Activated CD4-positive, alpha-beta T cell treated with anti-CD3 and anti-CD28 coated beads, Interleukin-2, amount 10 ng/mL, durations not matched to agents 7 days and 5 days (primary cell): ENCODE measurements around the gene DMXL1. TPM values are rescaled to one million over a fixed set of nuclear protein-coding genes. Genes with fewer than 3 reads are reported as not detected.
"Not testable (repeated sequence)": the region's sequence is repeated elsewhere in the genome, so short reads cannot be mapped to it uniquely, and the experiment has no call there.

Experiments used
- CTCF ChIA-PET: fragments of 350-600 bp; sonication (Branson Sonifier 250); formaldehyde crosslinking; loops from one replicate; lab custom pipeline; 2021; ENCODE audit warnings: antibody characterized with exemption; lab: Charles Lee
- POLR2A ChIA-PET: fragments of 350-600 bp; sonication (Branson Sonifier 250); formaldehyde crosslinking; loops from one replicate; lab custom pipeline; 2021; ENCODE audit warnings: antibody characterized with exemption; lab: Charles Lee
- DNase-seq: peaks from one replicate; pipeline ENCODE4 v3.0.0-alpha.2; 2020
- H3K27ac Mint-ChIP-seq: one replicate; pipeline ENCODE4 v1.8.0; 2021; ENCODE audit warnings: mild to moderate bottlenecking, moderate library complexity, mixed read lengths
- H3K27me3 Mint-ChIP-seq: one replicate; pipeline ENCODE4 v1.8.0; 2021; ENCODE audit warnings: mixed read lengths
- H3K36me3 Mint-ChIP-seq: one replicate; pipeline ENCODE4 v1.8.0; 2021; ENCODE audit warnings: low read depth, mixed read lengths
- H3K4me1 Mint-ChIP-seq: one replicate; pipeline ENCODE4 v1.8.0; 2021; ENCODE audit warnings: mixed read lengths
- H3K4me3 Mint-ChIP-seq: one replicate; pipeline ENCODE4 v1.8.0; 2021; ENCODE audit warnings: mild to moderate bottlenecking, moderate library complexity, mixed read lengths
- H3K9me3 Mint-ChIP-seq: one replicate; pipeline ENCODE4 v1.8.0; 2021; ENCODE audit warnings: mixed read lengths
- total RNA-seq, 2 experiments: library from RNA; stranded (reverse); gene quantifications; one replicate each; pipeline ENCODE4 v1.2.3, GENCODE V29; 2021

DMXL1 gene
- total RNA-seq, 2 experiments from 2014 or later, result 28.4 to 29.3 TPM

- ChIA-PET CTCF (no interaction called here), POLR2A (no interaction called here)
- H3K4me3 Mint-ChIP-seq, result no peak overlapping the region
- peaks cover 55% of the 10 kb centered on the region for H3K36me3 Mint-ChIP-seq
- no peaks in the 10 kb centered on the region for H3K4me1 Mint-ChIP-seq
- H3K27me3 Mint-ChIP-seq, result no peaks in the 10 kb centered on the region
- DNase-seq, result no peak
- no peak overlapping the region for H3K27ac Mint-ChIP-seq
- H3K9me3 Mint-ChIP-seq, result peaks cover 25% of the 10 kb centered on the region
Measured at GRCh38 chr5:119136666-119137318, 65.9 kb downstream of the DMXL1 start.

- peaks cover 39% of the 10 kb centered on the region for H3K36me3 Mint-ChIP-seq
- H3K27ac Mint-ChIP-seq, result no peak overlapping the region
- ChIA-PET POLR2A (no interaction called here), CTCF (no interaction called here)
- H3K9me3 Mint-ChIP-seq, result peaks cover 6% of the 10 kb centered on the region
- H3K4me3 Mint-ChIP-seq, result no peak overlapping the region
- no peaks in the 10 kb centered on the region for H3K27me3 Mint-ChIP-seq
- DNase-seq, result no peak
- no peaks in the 10 kb centered on the region for H3K4me1 Mint-ChIP-seq
Measured at GRCh38 chr5:119153629-119154028, 82.7 kb downstream of the DMXL1 start.

DNA sequence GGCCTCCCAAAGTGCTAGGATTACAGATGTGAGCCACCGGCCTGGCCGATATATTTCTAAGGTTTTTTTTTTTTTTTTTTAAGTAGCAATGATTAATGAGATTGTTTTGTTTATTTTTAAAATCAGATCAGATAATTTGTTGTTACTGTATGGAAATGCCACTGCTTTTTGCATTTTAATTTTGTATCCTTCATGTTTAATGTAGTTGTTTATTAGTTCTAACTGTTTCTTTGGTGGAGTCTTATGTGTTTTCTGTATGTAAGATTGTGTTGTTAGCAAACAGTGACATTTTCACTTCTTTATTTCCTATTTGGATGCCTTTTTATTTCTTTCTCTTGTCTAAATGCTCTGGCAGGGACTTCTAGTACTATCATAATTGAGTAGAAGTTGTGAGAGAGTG lies 87.3 kb downstream of the DMXL1 start:
- CTCF ChIA-PET, result no interaction called here
- no peaks in the 10 kb centered on the region for H3K4me1 Mint-ChIP-seq

DNA sequence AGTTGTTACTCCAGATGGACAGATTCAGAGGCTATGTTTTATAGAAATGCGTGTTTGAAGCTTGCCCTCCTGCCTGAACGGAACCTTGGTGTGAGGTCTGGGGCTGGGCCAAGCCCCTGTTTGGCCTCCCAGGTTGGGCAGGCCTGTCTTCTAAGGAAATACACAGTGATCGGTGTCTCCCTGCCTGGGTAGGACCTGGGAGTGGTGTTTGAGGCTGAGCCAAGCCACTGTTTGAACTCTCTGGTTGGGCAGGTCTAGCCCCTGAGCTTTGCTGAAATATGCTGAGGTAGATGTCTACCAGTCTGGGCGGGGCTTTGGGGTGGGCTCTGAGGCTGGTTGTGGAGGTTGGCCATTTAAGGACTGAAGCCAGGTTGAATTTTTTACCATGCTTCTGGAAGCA lies 90.5 kb downstream of the DMXL1 start:
- peaks cover 36% of the 10 kb centered on the region for H3K36me3 Mint-ChIP-seq
- CTCF ChIA-PET, result interaction anchor here (0.8 kb wide), 1 partner anchor 173 kb away, joined by 3 read pairs; the partner anchor contains the start of gene DTWD2
- POLR2A ChIA-PET, result no interaction called here
- H3K4me3 Mint-ChIP-seq, result no peak overlapping the region
- H3K9me3 Mint-ChIP-seq, result peaks cover 4% of the 10 kb centered on the region
- H3K4me1 Mint-ChIP-seq, result no peaks in the 10 kb centered on the region
- H3K27me3 Mint-ChIP-seq, result no peaks in the 10 kb centered on the region
- no peak for DNase-seq
- no peak overlapping the region for H3K27ac Mint-ChIP-seq

More for the DNA sequence above, 87.3 kb downstream of the DMXL1 start:
- H3K27me3 Mint-ChIP-seq, result no peaks in the 10 kb centered on the region
- no peak overlapping the region for H3K27ac Mint-ChIP-seq
- H3K9me3 Mint-ChIP-seq, result peaks cover 7% of the 10 kb centered on the region
- POLR2A ChIA-PET, result no interaction called here
- no peak overlapping the region for H3K4me3 Mint-ChIP-seq
- DNase-seq, result no peak
- peaks cover 35% of the 10 kb centered on the region for H3K36me3 Mint-ChIP-seq

DNA sequence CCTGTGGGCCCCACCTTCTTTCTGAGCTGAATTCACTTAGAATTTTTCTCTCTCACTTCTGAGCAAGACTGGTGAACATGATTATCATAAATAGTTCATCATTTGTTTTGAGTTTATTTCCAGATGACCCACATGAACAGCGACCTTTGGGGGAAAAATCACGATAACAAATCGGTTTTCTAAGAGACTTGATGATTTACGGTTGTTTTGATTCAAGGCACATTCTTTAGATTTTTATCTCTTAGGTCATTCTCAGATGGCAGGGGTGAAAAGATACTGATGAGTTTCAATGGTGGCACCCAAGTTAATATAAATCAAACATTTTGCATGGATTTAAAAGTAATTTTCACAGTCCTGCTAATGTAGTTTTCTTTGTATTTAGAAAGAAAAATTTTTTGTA lies 95.1 kb downstream of the DMXL1 start:
- no peak overlapping the region for H3K27ac Mint-ChIP-seq
- CTCF ChIA-PET, result no interaction called here
- peaks cover 27% of the 10 kb centered on the region for H3K36me3 Mint-ChIP-seq
- H3K4me3 Mint-ChIP-seq, result no peak overlapping the region
- DNase-seq, result no peak
- H3K9me3 Mint-ChIP-seq, result no peaks in the 10 kb centered on the region
- H3K4me1 Mint-ChIP-seq, result peaks cover 3% of the 10 kb centered on the region
- POLR2A ChIA-PET, result no interaction called here
- no peaks in the 10 kb centered on the region for H3K27me3 Mint-ChIP-seq

DNA sequence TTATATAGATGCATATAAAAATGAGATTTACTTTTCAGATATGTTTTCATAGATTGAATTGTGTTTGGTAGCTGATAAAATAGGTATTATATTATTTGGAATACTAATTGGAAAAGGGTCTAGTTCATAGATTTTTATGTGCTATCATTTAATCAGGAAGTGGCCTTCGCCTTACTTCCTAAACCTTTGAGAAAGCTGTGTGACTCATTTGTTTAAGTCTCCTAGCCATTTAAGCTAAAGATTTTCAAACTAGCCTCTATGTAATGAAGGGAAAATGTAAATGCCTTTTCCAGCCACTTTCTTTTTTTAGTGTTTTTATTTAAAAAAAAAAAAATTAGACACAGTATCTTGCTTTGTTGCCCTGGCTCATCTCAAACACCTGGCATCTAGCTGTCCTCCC lies 97.5 kb downstream of the DMXL1 start:
- Mint-ChIP-seq H3K4me3 (no peak overlapping the region), H3K27ac (no peak overlapping the region), H3K4me1 (peaks cover 3% of the 10 kb centered on the region), H3K36me3 (peaks cover 33% of the 10 kb centered on the region), H3K27me3 (no peaks in the 10 kb centered on the region), H3K9me3 (no peaks in the 10 kb centered on the region)
- POLR2A ChIA-PET, result interaction anchor here (0.7 kb wide), 1 partner anchor 102 kb away, joined by 5 read pairs; no protein-coding TSS in a partner anchor
- no peak for DNase-seq
- CTCF ChIA-PET, result interaction anchor here (0.6 to 1.4 kb wide), 4 partner anchors 11 to 294 kb away, joined by 3 to 7 read pairs (median 4); no protein-coding TSS in a partner anchor

GRCh38 chr5:119171686-119172085 lies 100.8 kb downstream of the DMXL1 start:
- peaks cover 19% of the 10 kb centered on the region for H3K36me3 Mint-ChIP-seq
- ChIA-PET POLR2A (no interaction called here), CTCF (no interaction called here)
- no peaks in the 10 kb centered on the region for H3K27me3 Mint-ChIP-seq
- H3K27ac Mint-ChIP-seq, result no peak overlapping the region
- DNase-seq, result no peak
- H3K4me1 Mint-ChIP-seq, result peaks cover 9% of the 10 kb centered on the region
- no peaks in the 10 kb centered on the region for H3K9me3 Mint-ChIP-seq
- H3K4me3 Mint-ChIP-seq, result no peak overlapping the region

DNA sequence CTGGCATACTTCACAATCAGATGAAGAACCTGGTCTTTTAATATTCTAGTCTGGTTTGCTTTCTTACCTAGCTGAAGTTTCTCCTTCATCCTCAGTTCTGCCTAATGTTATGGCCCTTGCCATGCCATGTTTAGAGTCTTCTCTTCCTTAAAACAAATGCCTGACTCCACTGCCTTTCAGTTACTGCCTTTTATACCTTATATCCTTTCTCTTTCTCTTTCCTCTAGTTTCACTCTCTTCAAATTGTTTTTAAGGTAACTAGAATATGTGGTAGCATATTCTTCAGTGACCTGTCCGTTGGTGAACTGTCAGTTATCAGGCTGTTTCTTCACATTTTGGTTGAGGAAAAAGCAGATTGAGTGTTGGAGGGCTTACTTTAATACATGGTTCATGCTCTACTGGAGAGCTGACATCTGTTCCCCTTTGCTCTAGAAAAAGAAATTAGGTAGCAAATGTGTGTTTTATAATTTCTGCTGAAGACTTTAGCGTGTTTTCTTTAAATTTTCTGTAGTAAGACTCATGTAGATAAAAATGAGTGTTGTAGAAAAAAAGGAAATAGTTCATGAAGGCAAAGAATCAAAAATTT lies 103.8 kb downstream of the DMXL1 start:
- no peak overlapping the region for H3K4me3 Mint-ChIP-seq
- no peaks in the 10 kb centered on the region for H3K9me3 Mint-ChIP-seq
- CTCF ChIA-PET, result no interaction called here
- H3K36me3 Mint-ChIP-seq, result peaks cover 21% of the 10 kb centered on the region
- no peaks in the 10 kb centered on the region for H3K27me3 Mint-ChIP-seq
- DNase-seq, result no peak
- no peak overlapping the region for H3K27ac Mint-ChIP-seq
- POLR2A ChIA-PET, result no interaction called here
- H3K4me1 Mint-ChIP-seq, result peaks cover 6% of the 10 kb centered on the region

- CTCF ChIA-PET, result no interaction called here
- H3K4me1 Mint-ChIP-seq, result peaks cover 6% of the 10 kb centered on the region
- no peaks in the 10 kb centered on the region for H3K9me3 Mint-ChIP-seq
- no peak for DNase-seq
- H3K36me3 Mint-ChIP-seq, result peaks cover 16% of the 10 kb centered on the region
- H3K27ac Mint-ChIP-seq, result no peak overlapping the region
- no peaks in the 10 kb centered on the region for H3K27me3 Mint-ChIP-seq
- no peak overlapping the region for H3K4me3 Mint-ChIP-seq
- POLR2A ChIA-PET, result no interaction called here
Measured at GRCh38 chr5:119176785-119177184, 105.9 kb downstream of the DMXL1 start.

DNA sequence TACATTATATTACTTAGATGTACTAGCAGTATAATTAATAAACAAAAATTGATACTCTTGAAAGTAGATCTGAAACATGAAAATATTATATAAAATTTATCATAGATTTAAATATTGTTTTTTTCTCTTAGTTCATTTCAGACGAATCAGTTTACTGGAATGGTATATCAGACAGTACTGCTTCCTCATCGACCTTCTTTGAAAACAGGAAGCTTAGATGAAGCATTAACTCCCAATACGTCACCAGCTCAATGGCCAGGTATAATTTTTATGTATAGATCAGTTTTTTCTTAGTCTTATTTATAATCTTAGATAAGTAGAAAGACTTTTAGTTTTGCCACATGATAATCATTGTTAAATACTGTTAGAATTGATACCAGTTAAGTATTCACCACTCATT lies 106.3 kb downstream of the DMXL1 start:
- H3K9me3 Mint-ChIP-seq, result no peaks in the 10 kb centered on the region
- H3K4me1 Mint-ChIP-seq, result peaks cover 6% of the 10 kb centered on the region
- no peaks in the 10 kb centered on the region for H3K27me3 Mint-ChIP-seq
- H3K4me3 Mint-ChIP-seq, result no peak overlapping the region
- peaks cover 15% of the 10 kb centered on the region for H3K36me3 Mint-ChIP-seq
- H3K27ac Mint-ChIP-seq, result no peak overlapping the region
- ChIA-PET CTCF (no interaction called here), POLR2A (no interaction called here)
- DNase-seq, result no peak

DNA sequence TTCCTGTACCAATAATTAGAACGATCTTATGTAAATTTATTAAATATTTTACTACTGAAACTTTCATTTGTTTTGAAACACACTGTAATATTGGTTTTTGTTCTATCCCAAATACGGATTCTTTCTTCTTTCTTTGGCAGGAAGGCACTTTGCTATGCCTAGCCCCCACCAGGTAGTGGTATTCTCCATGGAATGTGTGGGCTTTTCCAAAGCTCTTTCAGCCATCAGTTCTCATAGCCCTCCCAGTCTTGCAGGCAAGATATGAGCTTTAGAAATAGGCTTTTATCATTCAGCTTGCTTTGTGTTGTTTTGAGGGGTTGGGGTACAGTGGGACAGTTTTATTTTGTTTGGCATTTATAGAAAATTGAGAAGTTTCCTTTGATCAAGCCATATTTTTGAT lies 107.5 kb downstream of the DMXL1 start:
- POLR2A ChIA-PET, result no interaction called here
- no peaks in the 10 kb centered on the region for H3K27me3 Mint-ChIP-seq
- CTCF ChIA-PET, result no interaction called here
- peaks cover 6% of the 10 kb centered on the region for H3K4me1 Mint-ChIP-seq
- H3K36me3 Mint-ChIP-seq, result peaks cover 12% of the 10 kb centered on the region
- no peak overlapping the region for H3K4me3 Mint-ChIP-seq
- H3K27ac Mint-ChIP-seq, result no peak overlapping the region
- H3K9me3 Mint-ChIP-seq, result no peaks in the 10 kb centered on the region
- DNase-seq, result no peak

DNA sequence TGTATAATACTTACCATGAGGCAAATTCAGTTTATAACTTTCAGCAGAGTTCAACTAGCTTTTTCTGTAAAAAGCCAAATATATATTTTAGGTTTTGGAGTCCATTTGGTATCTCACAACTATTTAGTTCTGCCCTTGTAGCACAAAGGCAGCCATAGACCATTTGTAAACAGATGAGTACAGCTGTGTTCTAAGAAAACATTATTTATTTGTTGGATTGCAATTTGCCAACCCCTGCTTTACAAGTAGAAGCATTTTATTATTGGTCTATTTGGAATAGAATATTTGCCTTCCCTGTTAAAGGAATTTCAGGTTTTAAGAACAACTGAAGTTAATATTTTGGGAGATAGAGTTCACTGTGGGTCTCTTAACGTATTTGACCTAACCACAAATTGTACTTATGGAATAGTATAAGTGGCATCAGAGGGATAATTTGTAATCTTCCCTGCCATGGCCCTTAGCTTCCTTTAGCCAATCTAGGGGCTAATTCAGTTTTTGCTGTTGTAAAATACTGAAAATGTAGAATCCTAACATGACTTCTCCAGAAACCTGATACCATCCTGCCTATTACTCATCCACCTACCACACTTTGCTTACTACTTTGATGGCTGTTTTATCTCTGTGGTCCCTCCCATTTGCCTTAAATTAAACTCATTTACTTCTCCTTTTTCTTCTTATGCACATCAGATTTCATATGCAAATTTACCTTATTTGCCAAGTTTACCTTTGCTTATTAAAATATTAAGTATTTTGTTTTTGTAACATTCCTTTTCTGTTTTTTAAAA lies 109.2 kb downstream of the DMXL1 start:
- ChIA-PET CTCF (interaction anchor here (0.5 to 1.0 kb wide), 5 partner anchors 8 to 277 kb away, joined by 3 to 6 read pairs (median 3); no protein-coding TSS in a partner anchor), POLR2A (no interaction called here)
- no peak for DNase-seq
- Mint-ChIP-seq H3K27ac (no peak overlapping the region), H3K4me3 (no peak overlapping the region), H3K27me3 (no peaks in the 10 kb centered on the region), H3K4me1 (no peaks in the 10 kb centered on the region), H3K36me3 (peaks cover 14% of the 10 kb centered on the region), H3K9me3 (no peaks in the 10 kb centered on the region)

- H3K27ac Mint-ChIP-seq, POLR2A ChIA-PET, H3K9me3 Mint-ChIP-seq, H3K36me3 Mint-ChIP-seq, H3K4me3 Mint-ChIP-seq, H3K27me3 Mint-ChIP-seq, H3K4me1 Mint-ChIP-seq, CTCF ChIA-PET, DNase-seq: not testable (repeated sequence)
Measured at GRCh38 chr5:119185512-119185911, 114.6 kb downstream of the DMXL1 start.
